Right lung (tissue), 5 donors: Measurements from ENCODE around the gene CNMD. TPM values are rescaled to one million over a fixed set of nuclear protein-coding genes. Genes with fewer than 3 reads are reported as not detected.
"Not testable (repeated sequence)": the region's sequence is repeated elsewhere in the genome, so short reads cannot be mapped to it uniquely, and the experiment has no call there.

Experiments
- DNase-seq, 2 donors: peaks; one replicate each; pipeline ENCODE4 v3.0.0-alpha.2; 2013
- polyA plus RNA-seq, 5 donors: library from polyadenylated mRNA; unstranded; fragments of 120-200 nt; gene quantifications; one replicate each; pipeline versions ENCODE4 v1.2.1 to v1.2.3, GENCODE V29; 2013; ENCODE audit warnings: inconsistent platforms in 1 of 5, low replicate concordance in 1 of 5; ENCODE audit not compliant: insufficient read length in 5 of 5, insufficient read depth in 1 of 5

The CNMD gene
- polyA plus RNA-seq, 5 donors: 4.3 to 9.8 (median 9.1) TPM

DNA sequence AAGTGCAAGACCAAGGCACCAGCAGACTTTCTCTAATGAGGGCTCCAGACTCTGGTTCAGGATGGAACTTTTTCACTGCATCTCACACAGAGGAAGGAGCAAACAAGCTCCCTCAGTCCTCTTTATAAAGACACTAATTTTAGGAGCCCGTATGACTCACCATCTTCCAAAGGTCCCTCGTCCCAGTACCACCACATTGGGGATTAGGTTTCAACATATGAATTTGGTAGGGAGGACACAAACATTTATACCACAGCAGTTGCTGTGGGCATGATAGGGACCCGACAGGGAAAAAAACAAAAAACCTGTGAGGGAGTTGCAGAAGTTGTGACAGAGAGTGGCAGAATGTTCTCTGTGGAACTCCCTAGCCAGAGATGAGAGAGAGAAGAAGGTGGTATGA is 6.5 kb upstream of the CNMD start:
- DNase-seq: no peak

DNA sequence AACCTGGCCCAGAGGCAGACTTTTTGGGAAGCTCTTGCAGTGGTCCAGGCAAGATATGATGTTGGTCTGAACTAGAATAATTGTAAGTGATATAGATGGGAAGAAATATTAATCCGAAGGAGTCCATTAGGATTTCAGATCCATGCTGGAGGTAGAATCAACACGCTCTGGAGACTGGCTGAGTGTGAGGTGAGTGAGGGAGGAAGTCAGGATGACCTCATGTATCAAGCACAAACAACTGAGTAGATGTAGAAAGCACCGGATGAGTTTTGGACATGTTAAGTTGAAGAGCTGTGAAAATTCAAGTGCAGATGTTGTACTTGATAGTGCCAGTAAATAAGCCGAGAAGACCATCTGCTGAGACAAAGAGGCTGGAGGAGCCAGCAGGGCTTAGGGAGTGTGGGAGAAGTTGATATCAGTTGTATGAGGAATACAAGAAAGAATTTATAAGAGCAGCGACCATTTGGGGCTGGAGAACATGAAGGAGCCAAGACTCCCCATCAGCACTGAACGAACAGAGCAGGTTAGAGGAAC is 5.3 kb upstream of the CNMD start:
- peak; percentile 22 to 24 for DNase-seq

DNA sequence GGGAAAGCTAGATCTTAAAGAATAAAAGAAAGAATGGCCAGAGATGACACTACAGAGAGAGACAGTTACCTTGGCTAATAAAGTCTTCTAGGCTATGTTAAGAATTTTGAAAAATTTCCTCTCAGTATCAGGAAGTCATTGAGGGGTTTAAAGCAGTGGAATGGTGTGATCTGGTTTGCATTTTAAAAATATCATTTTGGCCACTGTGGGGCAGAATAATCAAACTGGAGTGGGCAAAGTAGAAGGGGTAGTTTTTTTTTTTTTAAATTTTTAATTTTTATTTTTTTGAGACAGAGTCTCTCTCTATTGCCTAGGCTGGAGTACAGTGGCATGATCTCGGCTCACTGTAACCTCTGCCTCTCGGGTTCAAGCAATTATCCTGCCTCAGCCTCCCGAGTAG is 4.4 kb upstream of the CNMD start:
- no peak for DNase-seq

DNA sequence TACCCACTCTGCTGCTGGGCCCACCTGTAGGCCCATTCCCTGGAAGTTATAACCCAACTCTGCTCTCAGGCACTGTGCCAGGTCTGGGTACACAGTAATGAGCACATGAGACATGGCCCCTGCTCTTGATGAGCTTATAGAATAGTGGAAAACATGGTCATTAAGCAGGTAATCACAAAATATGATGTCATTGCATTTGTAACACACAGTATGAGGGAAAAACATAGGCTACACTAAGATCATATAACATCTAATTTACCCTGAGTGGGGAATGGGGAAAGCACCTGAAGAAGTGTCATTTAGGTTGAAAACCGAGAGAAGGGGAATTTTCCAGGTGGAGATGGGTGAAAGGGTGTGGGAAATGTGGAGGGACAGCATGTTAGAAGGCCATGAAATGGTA is 3.9 kb upstream of the CNMD start:
- DNase-seq: no peak

DNA sequence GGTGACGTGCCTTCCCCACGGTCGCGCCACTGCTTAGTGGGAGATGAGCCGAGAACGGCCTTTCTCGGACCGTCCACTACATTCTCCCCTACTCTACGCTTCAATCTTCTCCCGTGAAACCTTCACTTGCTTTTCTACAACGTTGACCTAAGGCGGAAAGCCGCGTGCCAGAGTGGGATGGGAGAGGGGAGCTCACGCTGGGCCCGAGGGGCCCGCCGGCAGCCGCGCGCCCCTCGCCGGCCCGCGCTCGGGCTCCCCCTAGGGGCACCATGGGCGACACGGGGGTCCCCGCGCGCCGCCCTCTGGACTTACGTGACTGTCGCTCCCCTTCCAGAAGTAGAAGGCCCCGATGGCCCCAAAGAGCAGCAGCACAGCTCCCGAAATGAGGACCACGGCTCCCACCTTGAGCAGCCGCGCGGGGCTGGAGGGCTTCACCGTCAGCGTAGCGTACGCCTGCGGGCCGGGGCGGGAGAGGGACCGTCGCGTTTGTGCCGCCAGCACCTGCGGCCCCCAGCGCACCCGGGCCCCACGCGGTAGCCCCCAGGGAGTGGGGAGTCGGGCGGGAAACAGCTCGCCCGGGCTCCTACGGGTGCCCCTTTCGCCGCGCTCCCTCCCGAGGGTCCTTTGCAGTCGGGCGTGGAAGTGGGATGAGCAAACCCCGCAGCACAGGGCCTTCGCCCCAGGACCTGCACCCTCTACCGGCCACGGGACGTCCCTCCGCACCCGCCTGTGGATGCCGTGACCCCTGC is 727 bp downstream of the CNMD start:
- DNase-seq: peak in 1 of 2 donors; percentile 38

DNA sequence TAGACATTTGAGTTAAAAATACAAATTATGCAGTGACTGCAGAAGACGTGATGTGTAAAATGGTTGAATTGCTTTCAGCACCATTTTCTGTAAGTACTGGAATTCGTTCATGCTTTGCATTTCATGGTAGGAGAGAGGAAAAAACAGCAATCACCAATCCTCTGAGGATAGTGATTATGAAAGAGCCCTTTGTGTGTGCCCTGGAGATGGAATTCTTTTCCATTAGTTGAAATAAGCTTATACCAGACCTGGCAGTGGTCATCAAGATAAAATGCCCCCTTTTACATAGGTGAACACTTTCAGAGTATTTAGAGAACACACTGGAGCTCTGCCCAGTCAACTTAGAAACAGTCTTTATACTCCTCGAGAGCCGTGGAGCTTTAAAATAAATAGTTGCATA is 1.7 kb downstream of the CNMD start:
- no peak for DNase-seq

DNA sequence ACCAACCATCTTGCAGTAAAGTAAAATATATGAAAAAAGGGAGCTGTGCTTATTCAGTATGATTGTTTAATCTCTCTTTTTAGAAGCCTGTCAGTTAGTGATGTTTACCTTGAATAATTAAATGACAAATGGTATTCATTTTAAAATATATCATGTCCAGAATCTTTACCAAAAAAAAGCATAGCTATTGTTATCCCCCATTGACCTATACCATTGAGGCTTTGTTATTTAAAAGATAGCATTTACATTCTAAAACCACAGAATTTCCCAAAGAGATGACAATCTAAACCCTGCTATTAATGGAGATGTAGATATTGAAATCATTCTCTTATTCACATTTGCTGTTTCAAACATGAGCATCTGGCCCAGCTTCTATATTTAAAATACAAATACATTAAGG is 2.2 kb downstream of the CNMD start:
- DNase-seq: no peak

DNA sequence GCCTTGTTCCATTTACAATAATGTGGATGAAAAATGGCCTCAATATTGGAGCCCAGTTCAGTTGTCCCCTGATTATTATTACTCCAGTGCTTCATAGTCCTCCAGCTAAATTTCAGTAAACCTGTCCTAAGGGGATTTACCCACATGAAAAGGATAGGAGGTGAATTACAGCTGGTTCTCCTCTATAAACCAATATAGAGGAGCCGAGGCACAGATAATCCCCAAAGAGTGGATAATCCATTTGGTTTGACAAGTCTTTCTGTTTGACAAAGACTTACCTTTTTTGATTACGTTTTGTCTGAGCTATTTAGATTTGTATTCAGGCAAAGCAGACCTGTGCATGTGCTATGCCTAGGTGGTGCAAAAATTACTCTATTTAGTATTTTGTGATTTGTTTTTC is 2.7 kb downstream of the CNMD start:
- no peak for DNase-seq

DNA sequence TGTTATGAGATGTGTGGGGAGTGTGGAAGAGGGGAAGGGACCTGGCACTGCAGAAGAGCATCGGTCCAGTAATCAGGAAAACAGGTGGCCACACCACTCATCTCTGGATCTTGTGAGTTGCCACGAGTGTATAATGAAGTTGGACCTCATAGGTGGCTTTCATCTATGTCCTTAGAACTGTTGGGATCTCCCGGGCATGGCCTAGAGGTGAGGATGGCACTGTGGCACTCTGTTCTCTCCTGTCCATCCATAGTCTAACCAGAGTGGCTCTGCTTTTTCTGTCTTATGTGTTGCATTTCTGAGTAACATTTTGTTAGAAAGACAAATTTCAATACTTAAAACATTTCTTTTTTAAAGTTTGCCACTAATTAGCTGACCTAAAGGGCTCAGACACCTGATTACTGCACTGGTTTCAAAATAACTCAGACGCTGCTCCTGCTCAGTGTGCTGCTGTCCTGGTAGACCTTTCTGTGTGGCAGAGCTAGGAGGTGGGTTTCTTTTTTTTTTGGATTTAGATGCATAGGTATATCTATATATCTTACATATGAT is 5.5 kb downstream of the CNMD start:
- no peak for DNase-seq

DNA sequence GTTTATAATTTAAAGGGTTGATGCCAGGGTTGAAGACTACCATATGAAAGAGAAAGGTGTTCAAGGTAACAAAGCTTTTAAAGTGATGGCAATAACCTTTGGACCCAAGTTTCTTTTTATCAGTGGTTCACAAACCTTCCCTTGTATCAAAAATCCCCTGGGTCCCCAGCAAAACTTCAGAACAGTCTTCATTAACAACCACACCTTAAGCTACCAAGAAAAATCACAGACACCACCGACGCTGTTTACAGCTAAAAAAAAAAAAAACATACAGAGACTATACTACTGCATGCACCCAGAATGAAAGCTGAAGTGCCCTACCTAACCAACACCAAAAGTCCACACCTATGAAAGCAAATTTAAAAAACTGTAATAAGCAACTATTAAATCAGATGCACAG is 13.4 kb downstream of the CNMD start:
- DNase-seq: no peak

DNA sequence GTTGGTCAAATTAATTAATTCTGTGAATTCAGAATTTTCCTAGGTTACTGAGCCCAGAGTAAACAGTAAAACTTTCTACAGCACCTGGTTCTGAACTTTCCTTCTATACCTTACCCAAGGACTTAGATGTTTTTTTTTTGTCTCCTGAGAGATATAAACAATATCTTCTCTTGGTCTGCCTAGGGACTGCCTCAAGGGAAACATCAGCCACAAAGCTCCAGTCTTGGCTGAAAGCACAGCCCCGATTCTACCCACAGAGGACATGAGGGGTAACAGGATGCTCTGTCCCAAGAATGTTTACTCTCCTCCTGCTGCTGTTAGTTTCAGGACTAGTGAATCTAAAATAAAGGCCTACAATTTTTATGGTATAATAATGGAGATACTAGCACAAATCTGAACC is 14.3 kb downstream of the CNMD start:
- DNase-seq: no peak

DNA sequence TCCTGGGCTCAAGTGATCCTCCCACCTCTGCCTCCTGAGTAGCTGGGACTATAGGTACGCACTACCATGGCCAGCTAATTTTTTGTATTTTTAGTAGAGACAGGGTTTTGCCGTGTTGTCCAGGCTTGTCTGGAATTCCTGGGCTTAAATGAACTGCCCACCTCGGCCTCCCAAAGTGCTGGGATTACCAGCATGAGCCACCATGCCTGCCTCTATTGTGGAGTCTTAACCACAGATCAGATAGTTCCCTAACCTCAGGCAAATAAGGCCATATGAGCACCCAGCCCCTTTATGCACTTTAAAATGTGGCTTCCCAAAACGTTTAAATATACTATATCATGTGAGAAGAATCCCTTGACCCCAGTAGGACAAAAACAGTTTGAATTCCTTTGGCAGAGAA is 16.4 kb downstream of the CNMD start:
- no peak for DNase-seq

DNA sequence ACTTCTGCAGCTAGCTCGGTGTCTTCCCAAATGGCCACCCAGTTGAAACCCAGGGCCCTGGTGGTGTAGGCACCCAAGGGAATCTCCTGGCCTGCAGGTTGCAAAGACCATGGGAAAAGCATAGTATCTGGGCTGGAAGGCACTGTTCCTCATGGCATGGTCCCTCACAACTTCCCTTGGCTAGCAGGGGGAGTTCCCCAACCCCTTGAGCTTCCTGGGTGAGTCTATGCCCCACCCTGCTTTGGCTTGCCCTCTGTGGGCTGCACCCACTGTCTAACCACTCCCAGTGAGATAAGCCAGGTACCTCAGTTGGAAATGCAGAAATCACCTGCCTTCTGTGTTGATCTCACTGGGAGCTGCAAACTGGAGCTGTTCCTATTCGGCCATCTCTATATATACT is 18.3 kb downstream of the CNMD start:
- DNase-seq: not testable (repeated sequence)

DNA sequence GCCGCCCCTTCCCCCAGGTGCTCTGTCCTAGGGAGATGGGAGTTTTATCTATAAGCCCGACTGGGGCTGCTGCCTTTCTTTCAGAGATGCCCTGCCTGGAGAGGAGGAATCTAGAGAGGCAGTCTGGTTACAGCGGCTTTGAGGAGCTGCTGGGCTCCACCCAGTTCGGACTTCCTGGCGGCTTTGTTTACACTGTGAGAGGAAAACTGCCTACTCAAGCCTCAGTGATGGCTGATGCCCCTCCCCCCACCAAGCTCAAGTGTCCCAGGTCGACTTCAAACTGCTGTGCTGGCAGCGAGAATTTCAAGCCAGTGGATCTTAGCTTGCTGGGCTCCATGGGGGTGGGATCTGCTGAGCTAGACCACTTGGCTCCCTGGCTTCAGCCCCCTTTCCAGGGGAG is 18.7 kb downstream of the CNMD start:
- not testable (repeated sequence) for DNase-seq

DNA sequence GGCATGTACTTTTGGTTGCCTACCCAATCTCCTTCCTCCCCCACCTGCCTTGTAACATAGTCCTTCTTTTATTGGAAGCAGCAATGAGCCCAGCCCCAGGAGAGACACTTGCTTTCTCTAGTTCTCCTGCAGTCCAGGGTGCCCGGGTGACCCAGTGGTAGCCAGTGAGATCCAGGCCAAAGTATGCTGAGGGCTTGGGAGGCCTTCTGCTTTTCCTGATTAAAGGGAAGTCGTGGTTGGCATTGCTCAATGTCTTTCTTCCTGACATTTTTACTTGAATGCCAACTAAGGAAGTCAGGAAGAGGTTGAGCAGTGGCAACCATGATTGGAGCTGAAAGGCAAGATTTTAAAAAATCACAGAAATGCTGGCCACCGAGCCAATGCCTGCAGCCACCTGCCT is 25.7 kb downstream of the CNMD start:
- DNase-seq: no peak

DNA sequence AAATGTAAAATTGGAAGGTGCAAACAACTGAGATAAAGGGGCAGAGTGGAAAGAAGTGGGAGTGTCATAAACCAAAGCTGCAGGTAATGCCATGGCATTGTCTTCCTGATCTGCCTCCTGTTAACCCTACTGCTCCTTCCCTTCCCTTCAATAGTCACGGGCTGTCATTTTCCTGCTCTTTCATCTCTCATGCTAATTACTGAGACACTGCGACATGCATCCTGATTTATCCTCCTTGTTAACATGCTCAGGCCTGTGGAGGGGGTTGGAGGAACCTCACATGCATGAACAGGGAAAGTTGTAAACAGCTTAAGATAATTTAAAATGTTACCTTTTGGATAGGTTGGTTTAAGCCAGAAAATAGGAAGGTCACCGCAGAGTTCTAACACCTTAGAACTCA is 27.2 kb downstream of the CNMD start:
- no peak for DNase-seq

DNA sequence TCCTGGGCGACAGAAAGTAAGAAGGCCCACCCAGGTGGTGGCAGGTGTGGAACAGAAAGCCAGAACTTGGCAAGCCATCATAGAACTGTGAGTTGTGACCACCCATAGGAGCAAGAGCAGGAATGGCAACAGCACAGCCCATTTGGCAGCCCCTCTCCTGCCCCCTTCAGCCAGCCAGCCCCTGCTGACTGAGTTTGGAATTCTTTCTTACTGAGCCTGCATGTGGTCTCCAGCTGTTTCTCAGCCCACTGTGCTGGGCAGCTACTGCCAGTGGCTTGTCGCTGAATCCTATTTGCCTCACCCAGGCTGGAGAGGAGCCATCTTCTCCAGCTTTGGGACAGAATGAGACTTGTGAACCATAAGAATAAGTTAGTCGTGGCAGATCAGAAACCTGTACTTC is 28.3 kb downstream of the CNMD start:
- no peak for DNase-seq

DNA sequence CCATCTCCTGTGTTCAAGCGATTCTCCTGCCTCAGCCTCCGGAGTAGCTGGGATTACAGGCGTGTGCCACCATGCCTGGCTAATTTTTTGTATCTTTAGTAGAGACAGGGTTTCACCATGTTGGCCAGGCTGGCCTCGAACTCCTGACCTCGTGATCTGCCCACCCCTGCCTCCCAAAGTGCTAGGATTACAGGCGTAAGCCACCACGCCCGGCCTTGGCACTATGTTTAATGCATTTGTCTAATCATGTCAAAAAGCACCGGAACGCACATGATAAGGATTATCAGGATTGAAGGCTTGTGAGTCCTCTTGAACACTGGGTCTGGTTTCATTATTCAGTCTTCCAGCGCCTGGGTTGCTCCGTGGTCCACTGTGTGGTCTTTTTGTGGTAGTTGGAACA is 31.4 kb downstream of the CNMD start:
- not testable (repeated sequence) for DNase-seq

DNA sequence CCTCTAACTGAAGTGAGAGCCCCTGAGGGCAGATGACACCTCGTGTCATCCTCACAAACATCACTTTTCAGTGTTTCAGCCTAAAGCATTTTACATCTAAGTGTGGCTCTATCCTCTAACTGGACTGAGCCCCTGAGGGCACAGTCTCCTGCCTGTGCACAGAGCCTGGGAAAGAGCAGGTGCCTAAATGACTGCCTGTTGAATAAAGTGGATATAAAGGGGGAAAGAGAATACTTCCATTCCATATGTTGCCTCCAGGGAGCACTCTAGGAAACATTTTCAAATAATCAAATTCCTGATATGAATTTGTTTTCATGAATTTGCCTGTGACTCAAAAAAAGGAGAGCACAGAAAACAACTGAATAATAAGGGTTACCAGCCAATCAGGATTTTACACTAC is 32.2 kb downstream of the CNMD start:
- DNase-seq: no peak

DNA sequence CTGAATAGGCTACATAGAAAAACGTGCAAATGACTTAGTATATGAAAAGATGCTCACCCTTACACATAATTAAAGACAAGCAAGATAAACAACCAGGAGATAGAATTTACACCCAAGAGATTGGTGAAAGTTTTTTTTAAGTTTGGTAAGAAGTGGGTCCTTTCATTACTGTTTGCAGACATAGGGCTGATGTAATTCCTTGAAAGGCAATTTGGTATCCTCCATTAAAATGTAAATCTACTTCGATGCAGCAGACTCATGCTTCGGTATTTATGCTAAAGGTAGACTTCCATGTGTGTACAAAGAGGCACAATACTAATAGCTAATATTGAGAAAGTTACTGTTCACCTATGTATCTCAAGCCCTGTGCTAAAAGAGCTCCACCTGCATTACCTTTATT is 33.5 kb downstream of the CNMD start:
- DNase-seq: no peak

DNA sequence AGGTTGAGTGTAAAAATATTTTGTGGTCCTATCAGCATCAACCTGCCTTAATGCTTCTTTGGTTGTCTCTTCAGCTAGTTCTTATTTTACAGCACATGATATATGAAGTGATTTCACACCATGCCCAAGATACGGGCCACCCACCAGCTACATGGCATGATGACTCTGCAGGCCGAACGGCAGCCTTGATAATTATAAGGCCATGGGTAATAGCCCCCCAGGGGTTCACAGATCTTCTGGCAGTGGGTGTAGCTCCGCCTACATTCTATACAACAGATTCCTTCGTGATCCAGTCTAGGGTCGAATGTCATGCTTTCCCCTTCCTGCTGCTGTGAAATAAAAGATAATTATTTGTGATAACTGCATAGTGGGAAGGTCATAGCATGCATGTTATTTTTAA is 36.1 kb downstream of the CNMD start:
- no peak for DNase-seq

DNA sequence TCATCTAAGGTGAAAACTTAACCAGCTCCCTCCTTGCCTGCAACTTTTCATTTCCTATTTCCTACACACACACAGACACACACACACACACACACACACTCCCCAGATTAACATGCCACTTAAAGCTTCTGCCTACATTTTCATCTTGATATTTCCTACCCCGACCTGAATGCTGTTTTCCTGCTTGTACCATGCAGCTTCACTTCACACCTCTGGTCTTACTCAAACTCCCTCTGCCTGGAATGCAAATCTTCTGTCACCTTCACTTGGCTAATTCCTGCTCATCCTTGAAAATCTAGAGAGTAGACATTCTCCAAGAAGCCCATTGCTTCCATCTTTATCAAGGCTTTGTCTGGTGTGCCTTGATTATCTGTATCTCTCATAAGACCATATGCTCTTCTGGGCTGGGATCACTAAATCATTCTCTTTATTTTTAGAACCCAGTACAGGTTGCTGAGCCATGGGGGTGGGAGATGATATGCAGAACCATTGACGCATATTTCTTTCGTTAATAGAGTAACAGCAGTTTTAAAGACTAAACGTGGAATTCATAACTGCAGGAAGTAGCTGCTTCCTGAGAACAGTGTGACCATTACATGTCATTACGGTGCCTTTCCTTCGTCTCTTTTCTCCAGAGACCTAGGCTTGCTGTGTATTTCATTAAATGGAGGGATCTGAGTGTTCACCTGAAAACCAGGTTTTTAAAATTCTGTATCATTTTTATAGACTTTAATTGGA is 37.7 kb downstream of the CNMD start:
- DNase-seq: no peak

DNA sequence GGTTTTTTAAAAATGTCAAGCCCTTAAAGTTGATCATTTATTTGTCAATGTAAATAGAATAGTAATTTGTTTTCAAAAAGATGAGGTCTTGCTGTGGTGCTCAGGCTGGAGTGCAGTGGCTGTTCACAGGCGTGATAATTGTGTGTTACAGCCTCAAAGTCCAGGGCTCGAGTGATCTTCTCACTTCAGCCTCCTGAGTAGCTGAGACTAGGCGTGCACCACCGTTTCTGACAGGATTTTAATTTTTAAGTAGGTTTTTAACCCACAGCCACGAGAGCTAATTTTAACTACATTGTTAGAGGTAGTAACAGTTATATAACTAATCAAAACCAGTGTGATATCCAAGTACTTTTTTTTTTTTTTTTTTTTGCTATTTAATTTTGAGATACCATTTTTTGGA is 43.1 kb downstream of the CNMD start:
- DNase-seq: no peak
